Effector memory CD8-positive, alpha-beta T cell (primary cell): Measurements from ENCODE around the gene SMIM1.
A peak's percentile ranks its signal among the peaks of the same experiment; 100 is the strongest.

Source experiments
- ATAC-seq: fragments of 150-1000 bp; cut with Tn5 transposase; replicated peaks from 2 replicates; pipeline ENCODE4 v1.10.0; 2021; ENCODE audit warnings: mild to moderate bottlenecking, moderate library complexity
- DNase-seq, 3 experiments: peaks; one replicate each; pipeline ENCODE4 v3.0.0; 2021
- H3K27ac Mint-ChIP-seq, 2 donors: one replicate each; pipeline ENCODE4 v1.8.0; 2022; ENCODE audit warnings: mild to moderate bottlenecking in 2 of 2, mixed read lengths in 2 of 2, moderate library complexity in 2 of 2
- H3K27me3 Mint-ChIP-seq, 2 donors: one replicate each; pipeline ENCODE4 v1.8.0; 2022; ENCODE audit warnings: mixed read lengths in 2 of 2
- H3K36me3 Mint-ChIP-seq: one replicate; pipeline ENCODE4 v1.8.0; 2022; ENCODE audit warnings: mild to moderate bottlenecking, moderate library complexity, mixed read lengths; ENCODE audit not compliant: insufficient read depth
- H3K4me1 Mint-ChIP-seq, 2 donors: one replicate each; pipeline ENCODE4 v1.8.0; 2022; ENCODE audit warnings: low read depth in 2 of 2, mixed read lengths in 2 of 2
- H3K4me3 Mint-ChIP-seq, 2 donors: one replicate each; pipeline ENCODE4 v1.8.0; 2022; ENCODE audit warnings: mild to moderate bottlenecking in 2 of 2, mixed read lengths in 2 of 2, moderate library complexity in 2 of 2
- H3K9me3 Mint-ChIP-seq, 2 donors: one replicate each; pipeline ENCODE4 v1.8.0; 2022; ENCODE audit warnings: mixed read lengths in 2 of 2

SMIM1 gene

GRCh38 chr1:3771108-3772026 is 1.2 kb upstream of the SMIM1 start:
- no peaks in the 10 kb centered on the region for H3K9me3 Mint-ChIP-seq
- H3K4me3 Mint-ChIP-seq = peak overlapping the region; percentile 67 to 74
- peak overlapping the region in 1 of 2 donors; percentile 38 for H3K27ac Mint-ChIP-seq
- no peak for ATAC-seq
- H3K27me3 Mint-ChIP-seq = peaks cover 8 to 31% of the 10 kb centered on the region in 2 donors
- H3K4me1 Mint-ChIP-seq = peaks cover 7 to 11% of the 10 kb centered on the region in 2 donors
- no peak for DNase-seq
- no peaks in the 10 kb centered on the region for H3K36me3 Mint-ChIP-seq

GRCh38 chr1:3772027-3772714 is 378 bp upstream of the SMIM1 start:
- ATAC-seq = peak; percentile 74
- Mint-ChIP-seq H3K9me3 (no peaks in the 10 kb centered on the region), H3K27me3 (peaks cover 6 to 23% of the 10 kb centered on the region in 2 donors), H3K4me1 (peaks cover 7 to 12% of the 10 kb centered on the region in 2 donors), H3K36me3 (peaks cover 7% of the 10 kb centered on the region), H3K27ac (peak overlapping the region in 1 of 2 donors; percentile 38), H3K4me3 (peak overlapping the region; percentile 67 to 74)
- peak; percentile 72 to 82 (median 76) for DNase-seq

- Mint-ChIP-seq H3K36me3 (peaks cover 11% of the 10 kb centered on the region), H3K27me3 (peaks cover 0 to 8% of the 10 kb centered on the region in 2 donors), H3K27ac (no peak overlapping the region), H3K4me3 (peak overlapping the region in 1 of 2 donors; percentile 74), H3K9me3 (no peaks in the 10 kb centered on the region), H3K4me1 (peaks cover 7 to 12% of the 10 kb centered on the region in 2 donors)
- DNase-seq (no peak), ATAC-seq (no peak)
Measured at GRCh38 chr1:3773572-3774275, 1.2 kb downstream of the SMIM1 start.

GRCh38 chr1:3774276-3774945 is 1.9 kb downstream of the SMIM1 start:
- no peak for DNase-seq
- ATAC-seq = no peak
- Mint-ChIP-seq H3K36me3 (peaks cover 14% of the 10 kb centered on the region), H3K27ac (no peak overlapping the region), H3K27me3 (peaks cover 0 to 5% of the 10 kb centered on the region in 2 donors), H3K4me3 (no peak overlapping the region), H3K4me1 (peaks cover 7 to 12% of the 10 kb centered on the region in 2 donors), H3K9me3 (no peaks in the 10 kb centered on the region)

- H3K4me1 Mint-ChIP-seq = peaks cover 7 to 12% of the 10 kb centered on the region in 2 donors
- H3K27ac Mint-ChIP-seq = peak overlapping the region in 1 of 2 donors; percentile 12
- DNase-seq = no peak
Measured at GRCh38 chr1:3774946-3775489, 2.5 kb downstream of the SMIM1 start.

GRCh38 chr1:3775490-3776230 is 3.1 kb downstream of the SMIM1 start:
- DNase-seq (peak; percentile 31 to 38 (median 37)), ATAC-seq (peak; percentile 47)
- Mint-ChIP-seq H3K27me3 (no peaks in the 10 kb centered on the region), H3K27ac (peak overlapping the region; percentile 12 to 60), H3K9me3 (no peaks in the 10 kb centered on the region), H3K36me3 (peaks cover 27% of the 10 kb centered on the region), H3K4me1 (peaks cover 7 to 12% of the 10 kb centered on the region in 2 donors), H3K4me3 (peak overlapping the region in 1 of 2 donors; percentile 42)

More at GRCh38 chr1:3774946-3775489, 2.5 kb downstream of the SMIM1 start:
- no peaks in the 10 kb centered on the region for H3K9me3 Mint-ChIP-seq
- ATAC-seq = no peak
- H3K4me3 Mint-ChIP-seq = no peak overlapping the region
- H3K27me3 Mint-ChIP-seq = peaks cover 0 to 5% of the 10 kb centered on the region in 2 donors
- H3K36me3 Mint-ChIP-seq = peaks cover 20% of the 10 kb centered on the region

- Mint-ChIP-seq H3K27ac (peak overlapping the region; percentile 60 to 85), H3K27me3 (no peaks in the 10 kb centered on the region), H3K4me1 (peaks cover 7 to 12% of the 10 kb centered on the region in 2 donors), H3K4me3 (no peak overlapping the region), H3K36me3 (peaks cover 34% of the 10 kb centered on the region), H3K9me3 (no peaks in the 10 kb centered on the region)
- ATAC-seq (no peak), DNase-seq (no peak)
Measured at GRCh38 chr1:3776231-3776961, 3.8 kb downstream of the SMIM1 start.

- ATAC-seq (no peak), DNase-seq (no peak)
- no peaks in the 10 kb centered on the region for H3K9me3 Mint-ChIP-seq
- H3K4me1 Mint-ChIP-seq = peaks cover 3 to 7% of the 10 kb centered on the region in 2 donors
- peak overlapping the region in 1 of 2 donors; percentile 85 for H3K27ac Mint-ChIP-seq
- H3K36me3 Mint-ChIP-seq = peaks cover 40% of the 10 kb centered on the region
- H3K4me3 Mint-ChIP-seq = no peak overlapping the region
- no peaks in the 10 kb centered on the region for H3K27me3 Mint-ChIP-seq
Measured at GRCh38 chr1:3777078-3777547, 4.6 kb downstream of the SMIM1 start.

GRCh38 chr1:3777647-3778589 is 5.4 kb downstream of the SMIM1 start:
- no peak for ATAC-seq
- H3K9me3 Mint-ChIP-seq = no peaks in the 10 kb centered on the region
- H3K27me3 Mint-ChIP-seq = no peaks in the 10 kb centered on the region
- no peak overlapping the region for H3K4me3 Mint-ChIP-seq
- H3K36me3 Mint-ChIP-seq = peaks cover 48% of the 10 kb centered on the region
- DNase-seq = no peak
- H3K4me1 Mint-ChIP-seq = peaks cover 3 to 7% of the 10 kb centered on the region in 2 donors
- peak overlapping the region in 1 of 2 donors; percentile 15 for H3K27ac Mint-ChIP-seq

- Mint-ChIP-seq H3K9me3 (no peaks in the 10 kb centered on the region), H3K27me3 (no peaks in the 10 kb centered on the region), H3K4me1 (peaks cover 3 to 7% of the 10 kb centered on the region in 2 donors), H3K36me3 (peaks cover 56% of the 10 kb centered on the region), H3K27ac (no peak overlapping the region), H3K4me3 (no peak overlapping the region)
- DNase-seq (no peak), ATAC-seq (no peak)
Measured at GRCh38 chr1:3778590-3779264, 6.2 kb downstream of the SMIM1 start.
